MM.1S (cell line): ENCODE results near the gene RUSC2.

Experiments used
- DNase-seq: peaks from one replicate; pipeline ENCODE4 v3.0.0-alpha.2; 2015
- H2AFZ ChIP-seq: fragments of 300-600 bp; sonication (generic); 2 replicates; pipeline ENCODE4 v1.6.0; 2016; ENCODE audit warnings: antibody characterized with exemption, low read length
- H3F3A ChIP-seq: fragments of 300-600 bp; sonication (generic); 2 replicates; pipeline ENCODE4 v1.6.1; 2016; ENCODE audit warnings: mild to moderate bottlenecking, antibody characterized with exemption, low read length, moderate library complexity, mixed read lengths; ENCODE audit not compliant: insufficient read depth
- H3K27ac ChIP-seq: fragments of 300-600 bp; sonication (generic); 2 replicates; pipeline ENCODE4 v1.5.1; 2016; ENCODE audit warnings: mild to moderate bottlenecking, low read length
- H3K27me3 ChIP-seq: fragments of 300-600 bp; sonication (generic); replicated peaks from 2 replicates; pipeline ENCODE4 v1.6.0; 2016; ENCODE audit warnings: low read length; ENCODE audit not compliant: insufficient read depth
- H3K36me3 ChIP-seq: fragments of 300-600 bp; sonication (generic); replicated peaks from 2 replicates; pipeline ENCODE4 v1.6.1; 2016; ENCODE audit warnings: mild to moderate bottlenecking, low read length, mixed read lengths; ENCODE audit not compliant: insufficient read depth
- H3K4me1 ChIP-seq: fragments of 300-600 bp; sonication (generic); 2 replicates; pipeline ENCODE4 v1.6.1; 2016; ENCODE audit warnings: low read length, mixed read lengths
- H3K4me2 ChIP-seq: fragments of 300-600 bp; sonication (generic); 2 replicates; pipeline ENCODE4 v1.6.0; 2016; ENCODE audit warnings: low read depth, low read length
- H3K4me3 ChIP-seq: fragments of 300-600 bp; sonication (generic); 2 replicates; pipeline ENCODE4 v1.5.1; 2016; ENCODE audit warnings: low read length, mixed read lengths
- H3K79me2 ChIP-seq: fragments of 300-600 bp; sonication (generic); 2 replicates; pipeline ENCODE4 v1.6.1; 2016; ENCODE audit warnings: mixed run types, low read length, mixed read lengths
- H3K9ac ChIP-seq: fragments of 300-600 bp; sonication (generic); 2 replicates; pipeline ENCODE4 v1.6.1; 2016; ENCODE audit warnings: low read length, mixed read lengths
- H3K9me2 ChIP-seq: fragments of 300-600 bp; sonication (generic); replicated peaks from 2 replicates; pipeline ENCODE4 v1.6.1; 2016; ENCODE audit warnings: mild to moderate bottlenecking, low read length, mixed read lengths; ENCODE audit not compliant: insufficient read depth
- H3K9me3 ChIP-seq: fragments of 300-600 bp; sonication (generic); replicated peaks from 2 replicates; pipeline ENCODE4 v1.6.1; 2016; ENCODE audit warnings: mild to moderate bottlenecking, low read length, mixed read lengths; ENCODE audit not compliant: insufficient read depth
- H4K20me1 ChIP-seq: fragments of 300-600 bp; sonication (generic); 2 replicates; pipeline ENCODE4 v1.6.1; 2016; ENCODE audit warnings: mild to moderate bottlenecking, low read length, moderate library complexity, mixed read lengths; ENCODE audit not compliant: insufficient read depth
- EZH2 ChIP-seq: fragments of 300-600 bp; sonication (generic); optimal IDR thresholded peaks from 2 replicates; pipeline ENCODE3; 2017; ENCODE audit warnings: low read depth, mild to moderate bottlenecking, antibody characterized with exemption, low read length, mixed read lengths
- EZH2phosphoT487 ChIP-seq: fragments of 300-600 bp; sonication (generic); IDR thresholded peaks from 2 replicates; pipeline ENCODE4 v1.6.1; 2018; ENCODE audit warnings: antibody characterized with exemption, low read length
- TF ChIP-seq, protein P1 (sequence below): fragments of 300-600 bp; sonication (generic); IDR thresholded peaks from 2 replicates; pipeline ENCODE4 v1.5.1; 2016; ENCODE audit warnings: antibody characterized with exemption, low read length, mixed read lengths

RUSC2 gene

DNA sequence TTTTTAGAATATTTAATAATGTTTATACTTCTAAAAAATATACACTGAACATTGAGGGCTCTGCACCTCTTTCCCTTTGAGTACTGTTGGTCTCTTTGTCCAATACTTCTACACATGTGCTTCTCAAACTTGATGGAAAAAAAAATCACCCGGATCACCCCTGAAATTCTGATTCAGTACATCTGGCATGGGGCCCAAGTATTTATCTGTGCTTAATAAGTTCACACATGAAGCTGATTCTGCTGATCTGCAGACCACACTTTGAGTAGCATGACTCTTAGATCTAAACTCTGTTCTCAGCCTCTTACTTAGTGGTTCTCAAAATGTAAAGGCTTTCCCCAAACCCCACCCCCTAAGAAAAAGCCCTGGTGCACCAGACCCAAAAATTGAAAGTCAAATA, 12.0 kb downstream of the RUSC2 start:
- no peaks in the 10 kb centered on the region for H4K20me1 ChIP-seq
- H3K9me2 ChIP-seq: no peaks in the 10 kb centered on the region
- no peak overlapping the region for H3K9ac ChIP-seq
- no peaks in the 10 kb centered on the region for H3K9me3 ChIP-seq
- H3K4me1 ChIP-seq: no peaks in the 10 kb centered on the region
- H3K27ac ChIP-seq: no peak overlapping the region
- no peaks in the 10 kb centered on the region for H3F3A ChIP-seq
- no peak overlapping the region for H2AFZ ChIP-seq
- no peaks in the 10 kb centered on the region for H3K36me3 ChIP-seq
- no peak overlapping the region for H3K4me3 ChIP-seq
- no peak for DNase-seq
- H3K27me3 ChIP-seq: no peaks in the 10 kb centered on the region
- H3K4me2 ChIP-seq: no peak overlapping the region
- H3K79me2 ChIP-seq: no peaks in the 10 kb centered on the region
- TF ChIP-seq, protein P1, sequence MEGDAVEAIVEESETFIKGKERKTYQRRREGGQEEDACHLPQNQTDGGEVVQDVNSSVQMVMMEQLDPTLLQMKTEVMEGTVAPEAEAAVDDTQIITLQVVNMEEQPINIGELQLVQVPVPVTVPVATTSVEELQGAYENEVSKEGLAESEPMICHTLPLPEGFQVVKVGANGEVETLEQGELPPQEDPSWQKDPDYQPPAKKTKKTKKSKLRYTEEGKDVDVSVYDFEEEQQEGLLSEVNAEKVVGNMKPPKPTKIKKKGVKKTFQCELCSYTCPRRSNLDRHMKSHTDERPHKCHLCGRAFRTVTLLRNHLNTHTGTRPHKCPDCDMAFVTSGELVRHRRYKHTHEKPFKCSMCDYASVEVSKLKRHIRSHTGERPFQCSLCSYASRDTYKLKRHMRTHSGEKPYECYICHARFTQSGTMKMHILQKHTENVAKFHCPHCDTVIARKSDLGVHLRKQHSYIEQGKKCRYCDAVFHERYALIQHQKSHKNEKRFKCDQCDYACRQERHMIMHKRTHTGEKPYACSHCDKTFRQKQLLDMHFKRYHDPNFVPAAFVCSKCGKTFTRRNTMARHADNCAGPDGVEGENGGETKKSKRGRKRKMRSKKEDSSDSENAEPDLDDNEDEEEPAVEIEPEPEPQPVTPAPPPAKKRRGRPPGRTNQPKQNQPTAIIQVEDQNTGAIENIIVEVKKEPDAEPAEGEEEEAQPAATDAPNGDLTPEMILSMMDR: no peak
- no peak for TF ChIP-seq EZH2
- TF ChIP-seq EZH2phosphoT487: no peak

DNA sequence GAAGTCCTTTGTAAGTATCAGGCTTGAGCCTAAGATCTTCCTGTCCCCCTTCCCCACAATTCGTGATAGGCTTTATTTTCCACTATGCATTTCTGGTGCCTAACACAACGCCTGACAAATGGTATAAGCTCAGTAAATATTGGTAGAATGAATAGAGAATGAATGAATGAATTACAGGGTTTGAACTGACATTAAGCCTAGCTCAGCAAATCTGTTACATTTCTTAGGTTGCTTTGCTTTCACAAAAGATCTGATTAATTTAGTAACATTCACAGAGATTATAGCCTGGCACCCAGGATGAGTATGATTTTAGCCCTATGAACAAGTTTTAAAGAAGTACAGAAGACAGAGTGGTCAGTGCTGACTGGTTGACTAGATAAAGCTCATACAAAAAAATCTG, 16.4 kb downstream of the RUSC2 start:
- no peaks in the 10 kb centered on the region for H3F3A ChIP-seq
- H2AFZ ChIP-seq: no peak overlapping the region
- TF ChIP-seq EZH2phosphoT487 (no peak), EZH2 (no peak)
- TF ChIP-seq, protein P1: no peak
- no peak overlapping the region for H3K27ac ChIP-seq
- no peaks in the 10 kb centered on the region for H3K9me3 ChIP-seq
- no peak for DNase-seq
- no peaks in the 10 kb centered on the region for H3K4me1 ChIP-seq
- no peaks in the 10 kb centered on the region for H4K20me1 ChIP-seq
- H3K36me3 ChIP-seq: no peaks in the 10 kb centered on the region
- no peak overlapping the region for H3K4me2 ChIP-seq
- H3K79me2 ChIP-seq: no peaks in the 10 kb centered on the region
- no peak overlapping the region for H3K4me3 ChIP-seq
- no peak overlapping the region for H3K9ac ChIP-seq
- no peaks in the 10 kb centered on the region for H3K9me2 ChIP-seq
- no peaks in the 10 kb centered on the region for H3K27me3 ChIP-seq

DNA sequence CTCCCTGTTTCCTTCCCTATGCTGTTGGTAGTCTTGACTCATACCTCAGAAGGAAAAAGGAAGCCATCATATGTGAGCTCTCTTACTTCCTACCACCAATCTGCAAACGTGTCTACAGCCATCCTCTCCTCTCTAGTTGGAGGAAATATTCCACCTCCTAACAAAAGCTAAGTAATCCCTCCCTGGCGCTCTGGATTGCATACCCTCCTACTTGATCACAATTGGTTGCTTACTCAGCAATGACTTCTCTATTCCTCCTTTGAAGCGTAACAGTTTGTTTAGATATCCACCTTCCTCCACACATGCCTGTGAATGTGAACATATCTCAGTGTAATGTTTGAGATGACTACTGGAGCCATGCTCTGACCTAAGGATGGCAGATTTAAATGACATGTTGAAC, 18.2 kb downstream of the RUSC2 start:
- no peaks in the 10 kb centered on the region for H3K27me3 ChIP-seq
- no peaks in the 10 kb centered on the region for H3K9me2 ChIP-seq
- H3K9me3 ChIP-seq: no peaks in the 10 kb centered on the region
- H3F3A ChIP-seq: no peaks in the 10 kb centered on the region
- no peak overlapping the region for H3K4me3 ChIP-seq
- no peaks in the 10 kb centered on the region for H3K79me2 ChIP-seq
- H3K4me1 ChIP-seq: no peaks in the 10 kb centered on the region
- H3K4me2 ChIP-seq: no peak overlapping the region
- no peaks in the 10 kb centered on the region for H4K20me1 ChIP-seq
- H2AFZ ChIP-seq: no peak overlapping the region
- no peaks in the 10 kb centered on the region for H3K36me3 ChIP-seq
- H3K9ac ChIP-seq: no peak overlapping the region
- DNase-seq: no peak
- H3K27ac ChIP-seq: no peak overlapping the region
- TF ChIP-seq EZH2phosphoT487: no peak
- TF ChIP-seq, protein P1: no peak
- TF ChIP-seq EZH2: no peak

DNA sequence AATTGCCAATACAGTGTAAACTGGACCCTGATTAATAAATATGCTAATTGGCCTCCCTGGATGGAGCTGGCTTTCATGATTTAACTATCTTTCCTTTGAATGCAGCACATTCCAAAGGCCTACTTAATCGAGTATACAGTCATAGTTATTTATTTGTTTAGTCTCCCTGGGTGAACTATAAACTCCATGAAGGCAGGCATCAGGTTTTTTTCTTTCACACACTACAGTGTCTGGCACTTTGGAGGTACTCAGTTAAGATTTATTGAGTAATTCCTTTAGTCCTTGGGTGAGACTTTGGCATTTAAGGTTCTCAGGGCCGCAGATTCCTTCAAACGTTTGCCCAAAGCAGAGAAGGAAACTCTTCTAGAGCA, 20.5 kb downstream of the RUSC2 start:
- H3K27me3 ChIP-seq: no peaks in the 10 kb centered on the region
- TF ChIP-seq EZH2: no peak
- TF ChIP-seq EZH2phosphoT487: no peak
- TF ChIP-seq, protein P1: no peak
- no peak overlapping the region for H3K4me2 ChIP-seq
- H2AFZ ChIP-seq: no peak overlapping the region
- H3K9me3 ChIP-seq: no peaks in the 10 kb centered on the region
- no peaks in the 10 kb centered on the region for H3K36me3 ChIP-seq
- no peak for DNase-seq
- H3K9me2 ChIP-seq: no peaks in the 10 kb centered on the region
- H3K79me2 ChIP-seq: no peaks in the 10 kb centered on the region
- H3K27ac ChIP-seq: no peak overlapping the region
- no peaks in the 10 kb centered on the region for H3F3A ChIP-seq
- no peak overlapping the region for H3K9ac ChIP-seq
- H3K4me3 ChIP-seq: no peak overlapping the region
- H4K20me1 ChIP-seq: no peaks in the 10 kb centered on the region
- no peaks in the 10 kb centered on the region for H3K4me1 ChIP-seq
